Fibroblast of skin of left quadriceps (primary cell): Measurements from ENCODE around the gene GABRR2.

Source experiments
- DNase-seq, 2 experiments: peaks; one replicate each; pipeline ENCODE4 v3.0.0-alpha.2; 2013; ENCODE audit warnings: low read depth in 2 of 2

Gene GABRR2

GRCh38 chr6:89208551-89208950 lies 106.5 kb downstream of the GABRR2 start:
- DNase-seq: no peak
